ENCODE measurements around the gene ARL8B. TPM values are rescaled to one million over a fixed set of nuclear protein-coding genes. Genes with fewer than 3 reads are reported as not detected.

ARL8B gene
- total RNA-seq, 6 donors from 2014 or later = 34.7 to 117 (median 74.2) TPM

DNA sequence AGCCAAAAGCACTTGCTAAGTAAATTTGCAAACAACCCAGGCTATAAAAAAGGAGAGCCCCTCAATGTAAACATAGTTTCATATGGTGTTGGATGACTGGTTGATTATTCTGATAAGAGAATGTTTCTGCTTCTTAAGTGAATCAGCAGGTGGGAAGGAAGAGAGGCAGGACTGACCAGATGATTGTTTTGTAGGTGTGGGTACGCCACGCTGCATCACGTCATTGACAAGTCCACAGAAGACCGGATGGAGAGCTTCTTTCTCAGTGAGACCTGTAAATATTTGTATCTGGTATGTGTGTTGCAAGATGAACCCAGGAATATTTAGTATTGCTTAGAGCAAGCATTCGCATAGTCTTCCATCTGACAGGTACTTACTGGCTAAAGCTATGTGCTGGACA, 88.8 kb downstream of the ARL8B start:
- peaks cover 70 to 100% (median 92%) of the 10 kb centered on the region in 4 donors for H3K36me3 ChIP-seq
- H3K9me3 ChIP-seq = no peaks in the 10 kb centered on the region
- no peak for ATAC-seq (ENCODE audit: low FRiP score in 2 of 2)
- no peak overlapping the region for H3K4me3 ChIP-seq
- TF ChIP-seq, protein P1, sequence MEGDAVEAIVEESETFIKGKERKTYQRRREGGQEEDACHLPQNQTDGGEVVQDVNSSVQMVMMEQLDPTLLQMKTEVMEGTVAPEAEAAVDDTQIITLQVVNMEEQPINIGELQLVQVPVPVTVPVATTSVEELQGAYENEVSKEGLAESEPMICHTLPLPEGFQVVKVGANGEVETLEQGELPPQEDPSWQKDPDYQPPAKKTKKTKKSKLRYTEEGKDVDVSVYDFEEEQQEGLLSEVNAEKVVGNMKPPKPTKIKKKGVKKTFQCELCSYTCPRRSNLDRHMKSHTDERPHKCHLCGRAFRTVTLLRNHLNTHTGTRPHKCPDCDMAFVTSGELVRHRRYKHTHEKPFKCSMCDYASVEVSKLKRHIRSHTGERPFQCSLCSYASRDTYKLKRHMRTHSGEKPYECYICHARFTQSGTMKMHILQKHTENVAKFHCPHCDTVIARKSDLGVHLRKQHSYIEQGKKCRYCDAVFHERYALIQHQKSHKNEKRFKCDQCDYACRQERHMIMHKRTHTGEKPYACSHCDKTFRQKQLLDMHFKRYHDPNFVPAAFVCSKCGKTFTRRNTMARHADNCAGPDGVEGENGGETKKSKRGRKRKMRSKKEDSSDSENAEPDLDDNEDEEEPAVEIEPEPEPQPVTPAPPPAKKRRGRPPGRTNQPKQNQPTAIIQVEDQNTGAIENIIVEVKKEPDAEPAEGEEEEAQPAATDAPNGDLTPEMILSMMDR (IDR thresholded peaks at IDR 0.05) = no peak
- TF ChIP-seq POLR2A (IDR thresholded peaks at IDR 0.05) = no peak
- TF ChIP-seq EP300 (IDR thresholded peaks at IDR 0.05) = no peak
- no peak for TF ChIP-seq POLR2AphosphoS5 (IDR thresholded peaks at IDR 0.05)
- WGBS, 2 donors = 81 to 92% methylated on average over 5 of the region's 5 CpGs
- no peak overlapping the region for H3K27ac ChIP-seq
- no peaks in the 10 kb centered on the region for H3K27me3 ChIP-seq
- DNase-seq = no peak
- H3K4me1 ChIP-seq = no peaks in the 10 kb centered on the region

GRCh38 chr3:5212628-5213573, 90.8 kb downstream of the ARL8B start:
- Histone ChIP-seq H3K27ac (no peak overlapping the region), H3K9me3 (no peaks in the 10 kb centered on the region), H3K36me3 (peaks cover 70 to 99% (median 93%) of the 10 kb centered on the region in 4 donors), H3K27me3 (no peaks in the 10 kb centered on the region), H3K4me3 (no peak overlapping the region), H3K4me1 (peaks cover 0 to 6% (median 3%) of the 10 kb centered on the region in 4 donors)
- ATAC-seq (ENCODE audit: low FRiP score in 2 of 2) (no peak), DNase-seq (no peak)
- 81 to 87% methylated on average over 9 of the region's 9 CpGs for WGBS, 2 donors
- TF ChIP-seq POLR2AphosphoS5 (IDR thresholded peaks at IDR 0.05) (no peak), POLR2A (IDR thresholded peaks at IDR 0.05) (no peak), EP300 (IDR thresholded peaks at IDR 0.05) (no peak)
- TF ChIP-seq, protein P1 (IDR thresholded peaks at IDR 0.05) = no peak

- DNase-seq = no peak
- Histone ChIP-seq H3K4me3 (no peak overlapping the region), H3K27ac (no peak overlapping the region), H3K9me3 (no peaks in the 10 kb centered on the region), H3K36me3 (peaks cover 63 to 97% (median 90%) of the 10 kb centered on the region in 4 donors), H3K4me1 (peaks cover 0 to 12% (median 6%) of the 10 kb centered on the region in 4 donors), H3K27me3 (no peaks in the 10 kb centered on the region)
- TF ChIP-seq, protein P1 (IDR thresholded peaks at IDR 0.05) = no peak
- ATAC-seq (ENCODE audit: low FRiP score in 2 of 2) = no peak
- WGBS, 2 donors = 74 to 81% methylated on average over 7 of the region's 7 CpGs
These were observed 91.5 kb downstream of the ARL8B start for GRCh38 chr3:5213574-5213966.

DNA sequence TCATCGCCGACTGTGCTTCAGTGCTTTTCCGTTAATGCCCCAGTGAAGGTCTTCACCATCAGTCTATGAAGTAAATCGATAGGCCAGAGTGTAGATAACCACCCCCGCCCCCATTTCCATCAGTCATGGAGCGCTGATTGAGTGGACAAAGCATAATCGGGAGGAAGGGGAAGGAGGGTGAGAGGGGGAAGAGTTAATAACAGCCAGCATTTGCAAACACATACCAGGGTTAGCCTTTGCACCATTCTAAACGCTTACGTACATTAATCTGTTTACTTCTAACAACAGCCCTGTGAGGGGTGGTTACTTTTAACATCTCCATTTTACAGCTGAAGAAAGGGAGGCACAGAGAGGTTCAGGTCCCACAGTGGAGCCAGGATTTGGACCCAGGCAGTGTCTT, 92.3 kb downstream of the ARL8B start:
- ATAC-seq (ENCODE audit: low FRiP score in 2 of 2) = no peak
- WGBS, 2 donors = 79 to 81% methylated on average over 9 of the region's 9 CpGs

More for the DNA sequence above, 92.3 kb downstream of the ARL8B start:
- Histone ChIP-seq H3K9me3 (no peaks in the 10 kb centered on the region), H3K27ac (no peak overlapping the region), H3K36me3 (peaks cover 55 to 95% (median 84%) of the 10 kb centered on the region in 4 donors), H3K4me3 (no peak overlapping the region), H3K4me1 (peaks cover 0 to 20% (median 12%) of the 10 kb centered on the region in 4 donors), H3K27me3 (no peaks in the 10 kb centered on the region)
- DNase-seq = no peak
- TF ChIP-seq EP300 (IDR thresholded peaks at IDR 0.05) (no peak), POLR2AphosphoS5 (IDR thresholded peaks at IDR 0.05) (no peak), POLR2A (IDR thresholded peaks at IDR 0.05) (no peak)
- TF ChIP-seq, protein P1 (IDR thresholded peaks at IDR 0.05) = no peak

Data from upper lobe of left lung (tissue), 6 donors.